HEK293 (cell line): ENCODE data around the gene COL6A2.
A peak's percentile ranks its signal among the peaks of the same experiment; 100 is the strongest.

Experiments used
- CTCF ChIA-PET: fragments of 350-600 bp; formaldehyde crosslinking; extraction: SDS; loops from one replicate; lab custom pipeline; 2021; ENCODE audit warnings: antibody characterized with exemption; lab: Yijun Ruan, JAX
- POLR2A ChIA-PET: fragments of 300-600 bp; formaldehyde crosslinking; extraction: SDS; loops from one replicate; lab custom pipeline; 2020; ENCODE audit warnings: antibody characterized with exemption, inconsistent platforms; lab: Yijun Ruan, JAX
- H3K27ac ChIP-seq: fragments of 200-500 bp; sonication (Bioruptor generic); 2 replicates; pipeline ENCODE4 v1.5.1; 2014; ENCODE audit warnings: low read depth, low read length, control low read depth, inconsistent platforms; ENCODE audit errors: extremely low read depth
- H3K36me3 ChIP-seq, 2 experiments: fragments of 200-500 bp in 1 of 2; sonication (Bioruptor generic) in 1 of 2; 1 replicate in 1 of 2; 2 replicates in 1 of 2; pipeline ENCODE4 v1.5.1; 2014 to 2017; ENCODE audit warnings: inconsistent platforms in 2 of 2, low read length in 2 of 2; ENCODE audit not compliant: control insufficient read depth in 2 of 2, insufficient read depth in 1 of 2
- H3K4me1 ChIP-seq: fragments of 200-500 bp; sonication (Bioruptor generic); 2 replicates; pipeline ENCODE4 v1.5.1; 2014; ENCODE audit warnings: mild to moderate bottlenecking, low read length, inconsistent platforms; ENCODE audit not compliant: control insufficient read depth, insufficient read depth
- H3K4me3 ChIP-seq: 2 replicates; pipeline ENCODE4 v1.5.1; 2011; ENCODE audit warnings: low read depth, mild to moderate bottlenecking, control low read depth, low read length, moderate library complexity
- H3K9me3 ChIP-seq: fragments of 200-500 bp; sonication (Bioruptor generic); 2 replicates; pipeline ENCODE4 v1.5.1; 2014; ENCODE audit warnings: low read depth, low read length, inconsistent platforms; ENCODE audit not compliant: control insufficient read depth, insufficient read depth
- GFI1B ChIP-seq: fragments of 450-650 bp; formaldehyde crosslinking; IDR thresholded peaks from 2 replicates; pipeline ENCODE4 v1.5.1; 2016; ENCODE audit warnings: missing biosample characterization, missing genetic modification characterization
- INSM2 ChIP-seq: fragments of 450-650 bp; formaldehyde crosslinking; IDR thresholded peaks from 2 replicates; pipeline ENCODE4 v1.5.1; 2016; ENCODE audit warnings: missing biosample characterization, missing genetic modification characterization
- SETDB1 ChIP-seq: IDR thresholded peaks from one replicate; pipeline ENCODE4 v1.6.1; 2017; ENCODE audit warnings: mild to moderate bottlenecking, low read length, moderate library complexity, mixed read lengths; ENCODE audit not compliant: insufficient read length
- SP2 ChIP-seq: fragments of 450-650 bp; formaldehyde crosslinking; IDR thresholded peaks from 2 replicates; pipeline ENCODE4 v1.5.1; 2016; ENCODE audit warnings: missing biosample characterization, missing genetic modification characterization
- SP7 ChIP-seq: fragments of 450-650 bp; formaldehyde crosslinking; IDR thresholded peaks from 2 replicates; pipeline ENCODE4 v1.5.1; 2016; ENCODE audit warnings: missing biosample characterization, missing genetic modification characterization
- ZBTB10 ChIP-seq: fragments of 450-650 bp; formaldehyde crosslinking; IDR thresholded peaks from 2 replicates; pipeline ENCODE4 v1.5.1; 2016; ENCODE audit warnings: missing biosample characterization, missing genetic modification characterization
- ZBTB49 ChIP-seq: fragments of 450-650 bp; formaldehyde crosslinking; IDR thresholded peaks from 2 replicates; pipeline ENCODE4 v1.5.1; 2016; ENCODE audit warnings: missing biosample characterization, missing genetic modification characterization, low read depth
- ZNF10 ChIP-seq: fragments of 450-650 bp; formaldehyde crosslinking; IDR thresholded peaks from 2 replicates; pipeline ENCODE4 v1.5.1; 2017; ENCODE audit warnings: missing biosample characterization, missing genetic modification characterization
- ZNF133 ChIP-seq: fragments of 450-650 bp; formaldehyde crosslinking; IDR thresholded peaks from 2 replicates; pipeline ENCODE4 v1.5.1; 2016; ENCODE audit warnings: missing biosample characterization, missing genetic modification characterization
- ZNF155 ChIP-seq: fragments of 450-650 bp; formaldehyde crosslinking; IDR thresholded peaks from 2 replicates; pipeline ENCODE4 v1.5.1; 2016; ENCODE audit warnings: missing biosample characterization, missing genetic modification characterization
- ZNF292 ChIP-seq: fragments of 450-650 bp; formaldehyde crosslinking; IDR thresholded peaks from 2 replicates; pipeline ENCODE4 v1.5.1; 2016; ENCODE audit warnings: low read depth, missing biosample characterization, missing genetic modification characterization, borderline replicate concordance
- ZNF324 ChIP-seq: fragments of 450-650 bp; formaldehyde crosslinking; IDR thresholded peaks from 2 replicates; pipeline ENCODE4 v1.5.1; 2016; ENCODE audit warnings: missing biosample characterization, missing genetic modification characterization
- ZNF350 ChIP-seq: fragments of 450-650 bp; formaldehyde crosslinking; IDR thresholded peaks from 2 replicates; pipeline ENCODE4 v1.5.0; 2017; ENCODE audit warnings: missing biosample characterization, mild to moderate bottlenecking, missing genetic modification characterization
- ZNF449 ChIP-seq: fragments of 450-650 bp; formaldehyde crosslinking; IDR thresholded peaks from 2 replicates; pipeline ENCODE4 v1.5.1; 2017; ENCODE audit warnings: missing biosample characterization, mild to moderate bottlenecking, missing genetic modification characterization, moderate library complexity
- ZNF510 ChIP-seq: fragments of 450-650 bp; formaldehyde crosslinking; IDR thresholded peaks from 2 replicates; pipeline ENCODE4 v1.5.1; 2018; ENCODE audit warnings: mild to moderate bottlenecking, missing genetic modification characterization, missing biosample characterization; ENCODE audit not compliant: insufficient replicate concordance
- ZNF549 ChIP-seq: fragments of 450-650 bp; IDR thresholded peaks from 2 replicates; pipeline ENCODE4 v1.5.1; 2018; ENCODE audit warnings: missing biosample characterization, missing genetic modification characterization, mild to moderate bottlenecking, inconsistent platforms, moderate library complexity

The COL6A2 gene

GRCh38 chr21:46061950-46062349, 36.0 kb upstream of the COL6A2 start:
- POLR2A ChIA-PET: no interaction called here
- Histone ChIP-seq H3K4me3 (no peak overlapping the region), H3K9me3 (no peaks in the 10 kb centered on the region)

GRCh38 chr21:46062471-46063211, 35.3 kb upstream of the COL6A2 start:
- no peaks in the 10 kb centered on the region for H3K4me1 ChIP-seq
- H3K9me3 ChIP-seq: no peaks in the 10 kb centered on the region
- no peaks in the 10 kb centered on the region for H3K36me3 ChIP-seq
- TF ChIP-seq ZNF155 (tag by site-specific recombination) (no peak), ZNF449 (tag by site-specific recombination) (no peak)
- POLR2A ChIA-PET: no interaction called here
- H3K27ac ChIP-seq: no peak overlapping the region
- CTCF ChIA-PET: no interaction called here
- H3K4me3 ChIP-seq: no peak overlapping the region

More at GRCh38 chr21:46061950-46062349, 36.0 kb upstream of the COL6A2 start:
- CTCF ChIA-PET: no interaction called here
- Histone ChIP-seq H3K27ac (no peak overlapping the region), H3K4me1 (no peaks in the 10 kb centered on the region), H3K36me3 (no peaks in the 10 kb centered on the region)
- TF ChIP-seq ZNF10 (tag by site-specific recombination) (no peak), INSM2 (tag by site-specific recombination) (no peak), GFI1B (no peak)

- Histone ChIP-seq H3K9me3 (no peaks in the 10 kb centered on the region), H3K4me3 (no peak overlapping the region), H3K27ac (no peak overlapping the region), H3K36me3 (no peaks in the 10 kb centered on the region)
- CTCF ChIA-PET: no interaction called here
- TF ChIP-seq ZBTB49 (tag by site-specific recombination) (no peak), ZNF549 (tag by site-specific recombination) (no peak; the same call in 1 of the 2 replicates), ZNF133 (tag by site-specific recombination) (no peak), ZNF510 (tag by site-specific recombination) (no peak), ZNF350 (tag by site-specific recombination) (peak; percentile 93), ZNF292 (tag by site-specific recombination) (no peak), SP2 (tag by site-specific recombination) (peak; percentile 42), ZBTB10 (tag by site-specific recombination) (no peak), SETDB1 (peak; percentile 82), SP7 (tag by site-specific recombination) (no peak), ZNF324 (tag by site-specific recombination) (no peak)
- TF ChIP-seq, all 188 proteins: peak for 3
- POLR2A ChIA-PET: no interaction called here
- no peaks in the 10 kb centered on the region for H3K4me1 ChIP-seq
These were observed 34.7 kb upstream of the COL6A2 start for GRCh38 chr21:46063227-46063626.
